Measurements from ENCODE around the gene PARL.

DNA sequence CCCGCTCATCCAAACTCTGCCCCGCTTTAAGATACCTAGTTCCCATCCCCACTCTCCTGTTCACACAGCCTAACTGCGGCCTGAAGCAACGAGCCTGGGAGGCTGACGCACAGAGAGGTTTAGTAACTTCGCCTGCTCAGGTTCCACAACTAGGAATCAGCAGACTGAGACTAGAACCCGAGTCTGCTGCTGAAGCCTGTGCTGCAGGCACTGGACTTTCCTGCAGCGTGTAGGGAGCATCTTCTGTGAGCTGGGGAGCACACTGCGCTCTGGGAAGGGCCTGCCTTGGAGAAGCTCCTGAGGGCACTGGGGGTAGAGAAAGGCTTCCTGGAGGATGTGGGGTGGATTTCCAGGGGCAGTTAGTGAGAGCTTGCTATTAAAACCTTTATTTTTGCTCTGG lies 54.5 kb downstream of the PARL start:
- TF ChIP-seq POLR2AphosphoS5 (IDR thresholded peaks at IDR 0.05; ENCODE audit: low read depth, low read length): no peak
- TF ChIP-seq, protein P1, sequence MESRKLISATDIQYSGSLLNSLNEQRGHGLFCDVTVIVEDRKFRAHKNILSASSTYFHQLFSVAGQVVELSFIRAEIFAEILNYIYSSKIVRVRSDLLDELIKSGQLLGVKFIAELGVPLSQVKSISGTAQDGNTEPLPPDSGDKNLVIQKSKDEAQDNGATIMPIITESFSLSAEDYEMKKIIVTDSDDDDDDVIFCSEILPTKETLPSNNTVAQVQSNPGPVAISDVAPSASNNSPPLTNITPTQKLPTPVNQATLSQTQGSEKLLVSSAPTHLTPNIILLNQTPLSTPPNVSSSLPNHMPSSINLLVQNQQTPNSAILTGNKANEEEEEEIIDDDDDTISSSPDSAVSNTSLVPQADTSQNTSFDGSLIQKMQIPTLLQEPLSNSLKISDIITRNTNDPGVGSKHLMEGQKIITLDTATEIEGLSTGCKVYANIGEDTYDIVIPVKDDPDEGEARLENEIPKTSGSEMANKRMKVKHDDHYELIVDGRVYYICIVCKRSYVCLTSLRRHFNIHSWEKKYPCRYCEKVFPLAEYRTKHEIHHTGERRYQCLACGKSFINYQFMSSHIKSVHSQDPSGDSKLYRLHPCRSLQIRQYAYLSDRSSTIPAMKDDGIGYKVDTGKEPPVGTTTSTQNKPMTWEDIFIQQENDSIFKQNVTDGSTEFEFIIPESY (IDR thresholded peaks at IDR 0.05; ENCODE audit: borderline replicate concordance, low read depth): no peak
- TF ChIP-seq CHD2 (IDR thresholded peaks at IDR 0.05; ENCODE audit: low read length, partially characterized antibody): no peak

Measured in SK-N-SH (cell line).